ENCODE data around the gene GLB1L3. TPM values are rescaled to one million over a fixed set of nuclear protein-coding genes. Genes with fewer than 3 reads are reported as not detected.

The GLB1L3 gene
- total RNA-seq, 1 donor from 2014 or later, result not detected

- H3K27me3 Mint-ChIP-seq (ENCODE audit: insufficient read depth, low read depth), result peaks cover 3% of the 10 kb centered on the region
- Histone ChIP-seq H3K27me3 (no peaks in the 10 kb centered on the region), H3K27ac (no peak overlapping the region), H4K20me1 (ENCODE audit: low read depth) (no peaks in the 10 kb centered on the region), H3F3A (ENCODE audit: low read depth) (no peaks in the 10 kb centered on the region), H3K9me3 (ENCODE audit: low read depth) (no peaks in the 10 kb centered on the region), H3K79me2 (ENCODE audit: low read depth) (no peaks in the 10 kb centered on the region), H3K4me3 (no peak overlapping the region), H3K4me1 (no peaks in the 10 kb centered on the region), H3K9ac (no peak overlapping the region), H3K4me2 (no peak overlapping the region), H2AFZ (replicated peaks) (no peak overlapping the region), H3K36me3 (no peaks in the 10 kb centered on the region)
- H3K4me3 Mint-ChIP-seq, result no peak overlapping the region
- no peak overlapping the region for H3K27ac Mint-ChIP-seq
- H3K9me3 Mint-ChIP-seq, result no peaks in the 10 kb centered on the region
- no peak for TF ChIP-seq CTCF (IDR thresholded peaks at IDR 0.05)
- H3K36me3 Mint-ChIP-seq, result peaks cover 9% of the 10 kb centered on the region
- no peak for DNase-seq (ENCODE audit: low spot score)
- H3K4me1 Mint-ChIP-seq, result peaks cover 14% of the 10 kb centered on the region
These were observed 40.8 kb upstream of the GLB1L3 start for GRCh38 chr11:134235399-134235798.

DNA sequence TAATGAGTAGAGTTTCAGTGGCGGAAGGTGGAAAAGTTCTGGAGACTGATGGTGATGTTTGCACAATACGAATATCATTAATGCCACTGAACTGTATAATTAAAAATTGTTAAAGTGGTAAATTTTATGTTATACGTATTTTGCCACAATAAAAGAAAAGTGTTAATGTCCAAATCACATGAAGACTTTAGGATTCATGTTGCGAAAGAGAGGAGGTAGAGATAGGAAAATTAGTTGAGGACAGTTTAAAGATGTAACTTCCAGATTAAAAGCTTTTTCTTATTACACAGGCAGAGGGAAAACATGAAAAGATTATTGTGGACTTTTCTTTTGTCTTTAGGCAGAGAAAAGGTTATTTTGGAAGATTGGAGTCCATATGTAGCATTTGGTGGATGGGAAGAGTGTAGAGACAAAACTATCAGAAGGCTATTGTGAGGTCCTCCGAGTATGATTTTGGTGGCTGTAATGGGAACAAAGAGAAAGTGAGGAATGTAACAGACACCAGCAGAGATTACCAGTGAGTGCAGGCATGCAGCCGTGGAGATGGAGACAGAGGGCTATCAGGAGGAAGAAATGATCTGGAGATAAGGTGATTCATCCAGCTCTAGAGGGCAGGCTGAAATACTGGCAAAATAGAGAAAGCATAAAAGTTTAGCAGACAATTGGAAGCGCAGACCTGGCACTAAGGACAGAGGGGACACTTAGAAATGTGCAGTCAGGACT is 39.2 kb upstream of the GLB1L3 start:
- Histone ChIP-seq H3K9me3 (ENCODE audit: low read depth) (no peaks in the 10 kb centered on the region), H3K4me2 (no peak overlapping the region), H4K20me1 (ENCODE audit: low read depth) (no peaks in the 10 kb centered on the region), H3K4me1 (no peaks in the 10 kb centered on the region), H3K79me2 (ENCODE audit: low read depth) (no peaks in the 10 kb centered on the region), H2AFZ (replicated peaks) (no peak overlapping the region), H3K27me3 (no peaks in the 10 kb centered on the region), H3K36me3 (no peaks in the 10 kb centered on the region), H3K27ac (no peak overlapping the region), H3K9ac (no peak overlapping the region), H3K4me3 (no peak overlapping the region), H3F3A (ENCODE audit: low read depth) (no peaks in the 10 kb centered on the region)
- no peak overlapping the region for H3K27ac Mint-ChIP-seq
- H3K9me3 Mint-ChIP-seq, result no peaks in the 10 kb centered on the region
- H3K4me3 Mint-ChIP-seq, result no peak overlapping the region
- peaks cover 10% of the 10 kb centered on the region for H3K4me1 Mint-ChIP-seq
- peaks cover 3% of the 10 kb centered on the region for H3K27me3 Mint-ChIP-seq (ENCODE audit: insufficient read depth, low read depth)
- H3K36me3 Mint-ChIP-seq, result peaks cover 9% of the 10 kb centered on the region
- TF ChIP-seq CTCF (IDR thresholded peaks at IDR 0.05) (no peak), EZH2 (IDR thresholded peaks at IDR 0.05) (no peak), EZH2phosphoT487 (IDR thresholded peaks at IDR 0.05) (no peak)
- DNase-seq (ENCODE audit: low spot score), result no peak

DNA sequence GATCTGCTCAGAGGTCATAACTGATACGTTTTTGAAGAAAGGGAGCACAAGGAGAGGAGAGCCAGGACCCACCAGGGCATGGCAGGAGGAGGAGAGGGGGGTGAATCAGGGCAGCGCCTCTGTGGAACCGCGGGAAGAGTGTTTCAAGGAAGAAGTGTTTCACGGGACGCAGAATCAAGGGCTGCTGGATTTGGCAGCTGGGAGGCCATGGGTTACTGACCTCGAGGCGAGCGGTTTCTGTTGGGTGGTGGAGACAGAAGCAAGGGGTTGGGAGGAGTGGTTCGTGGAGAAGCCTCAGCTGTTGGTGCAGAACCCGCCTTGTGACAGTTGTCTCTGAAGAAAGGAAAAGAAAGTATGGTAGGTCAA is 38.6 kb upstream of the GLB1L3 start:
- Histone ChIP-seq H3K4me2 (no peak overlapping the region), H3F3A (ENCODE audit: low read depth) (no peaks in the 10 kb centered on the region), H3K4me3 (no peak overlapping the region), H3K36me3 (no peaks in the 10 kb centered on the region), H3K4me1 (no peaks in the 10 kb centered on the region), H3K9ac (no peak overlapping the region), H3K27me3 (no peaks in the 10 kb centered on the region), H4K20me1 (ENCODE audit: low read depth) (no peaks in the 10 kb centered on the region), H3K79me2 (ENCODE audit: low read depth) (no peaks in the 10 kb centered on the region), H3K27ac (no peak overlapping the region), H3K9me3 (ENCODE audit: low read depth) (no peaks in the 10 kb centered on the region), H2AFZ (replicated peaks) (no peak overlapping the region)
- no peaks in the 10 kb centered on the region for H3K27me3 Mint-ChIP-seq (ENCODE audit: insufficient read depth, low read depth)
- peaks cover 4% of the 10 kb centered on the region for H3K4me1 Mint-ChIP-seq
- no peak for DNase-seq (ENCODE audit: low spot score)
- no peak overlapping the region for H3K4me3 Mint-ChIP-seq
- no peaks in the 10 kb centered on the region for H3K9me3 Mint-ChIP-seq
- TF ChIP-seq CTCF (IDR thresholded peaks at IDR 0.05) (no peak), EZH2 (IDR thresholded peaks at IDR 0.05) (no peak), EZH2phosphoT487 (IDR thresholded peaks at IDR 0.05) (no peak)
- H3K27ac Mint-ChIP-seq, result no peak overlapping the region
- H3K36me3 Mint-ChIP-seq, result peaks cover 10% of the 10 kb centered on the region

All from neural progenitor cell (in vitro differentiated cells).